ENCODE data around the gene CTNND2.
A peak's percentile ranks its signal among the peaks of the same experiment; 100 is the strongest.

The CTNND2 gene

GRCh38 chr5:11918463-11919045 is 14.3 kb upstream of the CTNND2 start:
- H3K4me1 ChIP-seq (ENCODE audit: control insufficient read depth, insufficient read depth, low read depth, low read length), result no peaks in the 10 kb centered on the region
- H2AK5ac ChIP-seq (ENCODE audit: low read length, severe bottlenecking), result no peak overlapping the region
- no peak overlapping the region for H2BK5ac ChIP-seq (ENCODE audit: low read depth, low read length, poor library complexity, severe bottlenecking)
- no peak overlapping the region for H3K9ac ChIP-seq (ENCODE audit: low read length)
- H4K8ac ChIP-seq (ENCODE audit: low read length), result no peak overlapping the region
- H3K27me3 ChIP-seq (ENCODE audit: control insufficient read depth in 1 of 2, insufficient read depth in 1 of 2, low read length in 2 of 2), result no peaks in the 10 kb centered on the region
- no peak overlapping the region for H3K4me3 ChIP-seq (ENCODE audit: insufficient read depth in 1 of 2, low read depth in 1 of 2, low read length in 2 of 2)
- WGBS, result 81% methylated on average over 9 of the region's 9 CpGs
- no peak overlapping the region for H2BK12ac ChIP-seq (ENCODE audit: low read length in 2 of 2)
- H3K14ac ChIP-seq (ENCODE audit: low read length in 2 of 2), result no peak overlapping the region
- no peak for DNase-seq
- no peak overlapping the region for H3K4ac ChIP-seq (ENCODE audit: low read depth in 1 of 2, low read length in 2 of 2)
- no peak overlapping the region for H3K4me2 ChIP-seq (ENCODE audit: low read length, poor library complexity, severe bottlenecking)
- H2BK120ac ChIP-seq (ENCODE audit: low read depth, low read length), result no peak overlapping the region
- H2BK15ac ChIP-seq (ENCODE audit: low read depth, poor library complexity, severe bottlenecking), result no peak overlapping the region
- no peak overlapping the region for H3K18ac ChIP-seq (ENCODE audit: low read depth in 1 of 2, low read length in 2 of 2)
- H3K79me1 ChIP-seq (replicated peaks; ENCODE audit: low read length, poor library complexity, severe bottlenecking), result no peaks in the 10 kb centered on the region
- no peaks in the 10 kb centered on the region for H3K36me3 ChIP-seq (ENCODE audit: control insufficient read depth in 1 of 2, insufficient read depth in 2 of 2, low read depth in 1 of 2, low read length in 2 of 2)
- no peak overlapping the region for H4K91ac ChIP-seq (ENCODE audit: low read length)
- H2AFZ ChIP-seq (ENCODE audit: low read depth, low read length), result no peak overlapping the region
- H3K9me3 ChIP-seq (ENCODE audit: control insufficient read depth, low read length), result no peaks in the 10 kb centered on the region
- H3K27ac ChIP-seq (ENCODE audit: low read length, poor library complexity, severe bottlenecking), result no peak overlapping the region
- no peak overlapping the region for H3K23ac ChIP-seq (ENCODE audit: low read length in 2 of 2)

- H3K27ac ChIP-seq (ENCODE audit: low read length, poor library complexity, severe bottlenecking), result no peak overlapping the region
- H3K79me1 ChIP-seq (replicated peaks; ENCODE audit: low read length, poor library complexity, severe bottlenecking), result no peaks in the 10 kb centered on the region
- no peak overlapping the region for H2AK5ac ChIP-seq (ENCODE audit: low read length, severe bottlenecking)
- no peak overlapping the region for H3K4me3 ChIP-seq (ENCODE audit: insufficient read depth in 1 of 2, low read depth in 1 of 2, low read length in 2 of 2)
- peaks cover 2% of the 10 kb centered on the region for H3K4me1 ChIP-seq (ENCODE audit: control insufficient read depth, insufficient read depth, low read depth, low read length)
- H3K9ac ChIP-seq (ENCODE audit: low read length), result no peak overlapping the region
- H2BK120ac ChIP-seq (ENCODE audit: low read depth, low read length), result no peak overlapping the region
- no peak overlapping the region for H2BK5ac ChIP-seq (ENCODE audit: low read depth, low read length, poor library complexity, severe bottlenecking)
- no peak overlapping the region for H4K8ac ChIP-seq (ENCODE audit: low read length)
- no peak overlapping the region for H3K4ac ChIP-seq (ENCODE audit: low read depth in 1 of 2, low read length in 2 of 2)
- WGBS, result 64% methylated on average over 2 of the region's 2 CpGs
- no peak overlapping the region for H3K23ac ChIP-seq (ENCODE audit: low read length in 2 of 2)
- no peaks in the 10 kb centered on the region for H3K9me3 ChIP-seq (ENCODE audit: control insufficient read depth, low read length)
- no peak overlapping the region for H2AFZ ChIP-seq (ENCODE audit: low read depth, low read length)
- no peak overlapping the region for H2BK15ac ChIP-seq (ENCODE audit: low read depth, poor library complexity, severe bottlenecking)
- no peak overlapping the region for H3K4me2 ChIP-seq (ENCODE audit: low read length, poor library complexity, severe bottlenecking)
- peaks cover 10 to 19% of the 10 kb centered on the region in 2 experiments for H3K27me3 ChIP-seq (ENCODE audit: control insufficient read depth in 1 of 2, insufficient read depth in 1 of 2, low read length in 2 of 2)
- H3K36me3 ChIP-seq (ENCODE audit: control insufficient read depth in 1 of 2, insufficient read depth in 2 of 2, low read depth in 1 of 2, low read length in 2 of 2), result no peaks in the 10 kb centered on the region
- DNase-seq, result no peak
- no peak overlapping the region for H2BK12ac ChIP-seq (ENCODE audit: low read length in 2 of 2)
- no peak overlapping the region for H3K14ac ChIP-seq (ENCODE audit: low read length in 2 of 2)
- H4K91ac ChIP-seq (ENCODE audit: low read length), result no peak overlapping the region
- H3K18ac ChIP-seq (ENCODE audit: low read depth in 1 of 2, low read length in 2 of 2), result no peak overlapping the region
Observed at GRCh38 chr5:11909471-11909870, 5.2 kb upstream of the CTNND2 start.

- Histone ChIP-seq H2BK15ac (ENCODE audit: low read depth, poor library complexity, severe bottlenecking) (no peak overlapping the region), H3K4me3 (ENCODE audit: insufficient read depth in 1 of 2, low read depth in 1 of 2, low read length in 2 of 2) (no peak overlapping the region), H3K18ac (ENCODE audit: low read depth in 1 of 2, low read length in 2 of 2) (no peak overlapping the region), H2BK120ac (ENCODE audit: low read depth, low read length) (no peak overlapping the region), H2AFZ (ENCODE audit: low read depth, low read length) (no peak overlapping the region), H2AK5ac (ENCODE audit: low read length, severe bottlenecking) (no peak overlapping the region), H3K9ac (ENCODE audit: low read length) (no peak overlapping the region), H3K27ac (ENCODE audit: low read length, poor library complexity, severe bottlenecking) (no peak overlapping the region), H3K4me1 (ENCODE audit: control insufficient read depth, insufficient read depth, low read depth, low read length) (peaks cover 12% of the 10 kb centered on the region), H3K23ac (ENCODE audit: low read length in 2 of 2) (no peak overlapping the region), H3K79me1 (replicated peaks; ENCODE audit: low read length, poor library complexity, severe bottlenecking) (no peaks in the 10 kb centered on the region), H3K14ac (ENCODE audit: low read length in 2 of 2) (no peak overlapping the region), H4K91ac (ENCODE audit: low read length) (no peak overlapping the region), H3K36me3 (ENCODE audit: control insufficient read depth in 1 of 2, insufficient read depth in 2 of 2, low read depth in 1 of 2, low read length in 2 of 2) (no peaks in the 10 kb centered on the region), H3K27me3 (ENCODE audit: control insufficient read depth in 1 of 2, insufficient read depth in 1 of 2, low read length in 2 of 2) (peaks cover 34 to 41% of the 10 kb centered on the region in 2 experiments), H3K4me2 (ENCODE audit: low read length, poor library complexity, severe bottlenecking) (no peak overlapping the region), H3K9me3 (ENCODE audit: control insufficient read depth, low read length) (no peaks in the 10 kb centered on the region), H3K4ac (ENCODE audit: low read depth in 1 of 2, low read length in 2 of 2) (no peak overlapping the region), H2BK5ac (ENCODE audit: low read depth, low read length, poor library complexity, severe bottlenecking) (no peak overlapping the region), H4K8ac (ENCODE audit: low read length) (no peak overlapping the region), H2BK12ac (ENCODE audit: low read length in 2 of 2) (no peak overlapping the region)
- no peak for DNase-seq
- no CpG with 5 or more reads among the region's 2 CpGs for WGBS
Observed at GRCh38 chr5:11906497-11906896, 2.3 kb upstream of the CTNND2 start.

GRCh38 chr5:11905206-11905605 is 960 bp upstream of the CTNND2 start:
- H3K36me3 ChIP-seq (ENCODE audit: control insufficient read depth in 1 of 2, insufficient read depth in 2 of 2, low read depth in 1 of 2, low read length in 2 of 2), result no peaks in the 10 kb centered on the region
- H4K8ac ChIP-seq (ENCODE audit: low read length), result no peak overlapping the region
- DNase-seq, result no peak
- no peaks in the 10 kb centered on the region for H3K79me1 ChIP-seq (replicated peaks; ENCODE audit: low read length, poor library complexity, severe bottlenecking)
- H3K18ac ChIP-seq (ENCODE audit: low read depth in 1 of 2, low read length in 2 of 2), result no peak overlapping the region
- no peak overlapping the region for H3K27ac ChIP-seq (ENCODE audit: low read length, poor library complexity, severe bottlenecking)
- H3K14ac ChIP-seq (ENCODE audit: low read length in 2 of 2), result no peak overlapping the region
- H3K9me3 ChIP-seq (ENCODE audit: control insufficient read depth, low read length), result no peaks in the 10 kb centered on the region
- no peak overlapping the region for H2BK12ac ChIP-seq (ENCODE audit: low read length in 2 of 2)
- no peak overlapping the region for H2AK5ac ChIP-seq (ENCODE audit: low read length, severe bottlenecking)
- H3K23ac ChIP-seq (ENCODE audit: low read length in 2 of 2), result peak overlapping the region in 1 of 2 experiments; percentile 6
- no peak overlapping the region for H3K9ac ChIP-seq (ENCODE audit: low read length)
- H3K27me3 ChIP-seq (ENCODE audit: control insufficient read depth in 1 of 2, insufficient read depth in 1 of 2, low read length in 2 of 2), result peaks cover 34 to 44% of the 10 kb centered on the region in 2 experiments
- no peak overlapping the region for H2BK5ac ChIP-seq (ENCODE audit: low read depth, low read length, poor library complexity, severe bottlenecking)
- H3K4me3 ChIP-seq (ENCODE audit: insufficient read depth in 1 of 2, low read depth in 1 of 2, low read length in 2 of 2), result no peak overlapping the region
- no peak overlapping the region for H2BK120ac ChIP-seq (ENCODE audit: low read depth, low read length)
- no peak overlapping the region for H4K91ac ChIP-seq (ENCODE audit: low read length)
- H3K4me1 ChIP-seq (ENCODE audit: control insufficient read depth, insufficient read depth, low read depth, low read length), result peaks cover 12% of the 10 kb centered on the region
- H3K4me2 ChIP-seq (ENCODE audit: low read length, poor library complexity, severe bottlenecking), result no peak overlapping the region
- no peak overlapping the region for H2AFZ ChIP-seq (ENCODE audit: low read depth, low read length)
- no peak overlapping the region for H3K4ac ChIP-seq (ENCODE audit: low read depth in 1 of 2, low read length in 2 of 2)
- H2BK15ac ChIP-seq (ENCODE audit: low read depth, poor library complexity, severe bottlenecking), result no peak overlapping the region
- 51% methylated on average over 9 of the region's 12 CpGs for WGBS
